H9 (cell line): ENCODE results near the gene SIL1. TPM values are rescaled to one million over a fixed set of nuclear protein-coding genes. Genes with fewer than 3 reads are reported as not detected.

Experiments
- DNase-seq: peaks from one replicate; pipeline ENCODE4 v3.0.0-alpha.2; 2017
- H2AFZ ChIP-seq: one replicate; pipeline ENCODE4 v1.6.1; 2013; ENCODE audit warnings: mild to moderate bottlenecking, low read length, control low read depth, moderate library complexity
- H2AK5ac ChIP-seq: 2 replicates; pipeline ENCODE4 v1.6.1; 2013; ENCODE audit warnings: low read length, control low read depth, mixed read lengths; ENCODE audit not compliant: insufficient read length
- H2BK120ac ChIP-seq: one replicate; pipeline ENCODE4 v1.6.1; 2013; ENCODE audit warnings: low read depth, mild to moderate bottlenecking, low read length, control low read depth, inconsistent platforms; ENCODE audit not compliant: poor library complexity, severe bottlenecking
- H2BK12ac ChIP-seq: 2 replicates; pipeline ENCODE4 v1.6.1; 2013; ENCODE audit warnings: low read length, control low read depth, mixed read lengths, low read depth; ENCODE audit not compliant: insufficient read length
- H2BK15ac ChIP-seq: 2 replicates; pipeline ENCODE4 v1.6.1; 2013; ENCODE audit warnings: low read depth, low read length, control low read depth
- H2BK20ac ChIP-seq: one replicate; pipeline ENCODE4 v1.6.1; 2013; ENCODE audit warnings: low read depth, mild to moderate bottlenecking, low read length, control low read depth, inconsistent platforms; ENCODE audit not compliant: poor library complexity, severe bottlenecking
- H2BK5ac ChIP-seq: 2 replicates; pipeline ENCODE4 v1.6.1; 2013; ENCODE audit warnings: low read length, control low read depth, mixed read lengths; ENCODE audit not compliant: insufficient read length
- H3K14ac ChIP-seq: 2 replicates; pipeline ENCODE4 v1.6.1; 2013; ENCODE audit warnings: low read length, control low read depth; ENCODE audit not compliant: insufficient read depth
- H3K18ac ChIP-seq: 2 replicates; pipeline ENCODE4 v1.6.1; 2013; ENCODE audit warnings: low read depth, mild to moderate bottlenecking, mixed read lengths, low read length, control low read depth; ENCODE audit not compliant: insufficient read length
- H3K23ac ChIP-seq: 2 replicates; pipeline ENCODE4 v1.6.1; 2013; ENCODE audit warnings: low read length, control low read depth, mixed read lengths, low read depth; ENCODE audit not compliant: insufficient read length
- H3K23me2 ChIP-seq: 2 replicates; pipeline ENCODE4 v1.6.1; 2013; ENCODE audit warnings: low read depth, mild to moderate bottlenecking, mixed read lengths, low read length, control low read depth; ENCODE audit not compliant: insufficient read length, poor library complexity, severe bottlenecking
- H3K27ac ChIP-seq: 2 replicates; pipeline ENCODE4 v1.5.1; 2013; ENCODE audit warnings: low read length, control low read depth, mixed read lengths, low read depth; ENCODE audit not compliant: insufficient read length
- H3K27me3 ChIP-seq: 2 replicates; pipeline ENCODE4 v1.6.1; 2013; ENCODE audit warnings: low read length, control low read depth, inconsistent platforms; ENCODE audit not compliant: insufficient read depth
- H3K4ac ChIP-seq: 2 replicates; pipeline ENCODE4 v1.6.1; 2013; ENCODE audit warnings: low read depth, mild to moderate bottlenecking, control low read depth, inconsistent platforms, low read length, moderate library complexity
- H3K4me1 ChIP-seq: 2 replicates; pipeline ENCODE4 v1.6.1; 2013; ENCODE audit warnings: low read length, control low read depth, inconsistent platforms; ENCODE audit not compliant: insufficient read depth
- H3K4me2 ChIP-seq: 2 replicates; pipeline ENCODE4 v1.6.1; 2013; ENCODE audit warnings: low read length, control low read depth, mixed read lengths; ENCODE audit not compliant: insufficient read length, insufficient read depth
- H3K56ac ChIP-seq: 2 replicates; pipeline ENCODE4 v1.6.1; 2013; ENCODE audit warnings: low read depth, mild to moderate bottlenecking, mixed read lengths, low read length, control low read depth; ENCODE audit not compliant: insufficient read length
- H3K79me1 ChIP-seq: 2 replicates; pipeline ENCODE4 v1.6.1; 2013; ENCODE audit warnings: low read depth, mild to moderate bottlenecking, moderate library complexity, low read length, control low read depth, inconsistent platforms; ENCODE audit not compliant: insufficient read depth, poor library complexity, severe bottlenecking
- H3K79me2 ChIP-seq: 2 replicates; pipeline ENCODE4 v1.6.1; 2013; ENCODE audit warnings: low read length, control low read depth, inconsistent platforms; ENCODE audit not compliant: insufficient read depth
- H3K9ac ChIP-seq: 2 replicates; pipeline ENCODE4 v1.6.1; 2013; ENCODE audit warnings: low read length, control low read depth, mixed read lengths; ENCODE audit not compliant: insufficient read length; ENCODE audit errors: extremely low read depth
- H3K9me3 ChIP-seq: one replicate; pipeline ENCODE4 v1.6.1; 2013; ENCODE audit warnings: low read depth, low read length, inconsistent platforms; ENCODE audit not compliant: control insufficient read depth
- H3T11ph ChIP-seq: one replicate; pipeline ENCODE4 v1.6.1; 2013; ENCODE audit warnings: mild to moderate bottlenecking, low read length, control low read depth, inconsistent platforms
- H4K20me1 ChIP-seq: one replicate; pipeline ENCODE4 v1.6.1; 2013; ENCODE audit not compliant: control insufficient read depth, insufficient read length, insufficient read depth
- H4K5ac ChIP-seq: 2 replicates; pipeline ENCODE4 v1.6.1; 2013; ENCODE audit warnings: low read depth, mild to moderate bottlenecking, mixed read lengths, low read length, control low read depth; ENCODE audit not compliant: insufficient read length
- H4K8ac ChIP-seq: replicated peaks from 2 replicates; pipeline ENCODE4 v1.6.1; 2013; ENCODE audit warnings: low read length, control low read depth, mixed read lengths, low read depth; ENCODE audit not compliant: insufficient read length
- H4K91ac ChIP-seq: 2 replicates; pipeline ENCODE4 v1.6.1; 2013; ENCODE audit warnings: low read depth, mild to moderate bottlenecking, moderate library complexity, mixed read lengths, low read length, control low read depth; ENCODE audit not compliant: insufficient read length
- H3K27ac Mint-ChIP-seq, 3 experiments: 2 replicates in 2 of 3; 3 replicates in 1 of 3; pipeline ENCODE4 v1.8.0; 2020 to 2021; ENCODE audit warnings: mixed read lengths in 3 of 3, mild to moderate bottlenecking in 1 of 3, moderate library complexity in 1 of 3
- H3K27me3 Mint-ChIP-seq: 2 replicates; pipeline ENCODE4 v1.8.0; 2021; ENCODE audit warnings: low read depth, mild to moderate bottlenecking, moderate library complexity, mixed read lengths
- H3K36me3 Mint-ChIP-seq, 3 experiments: 2 replicates in 2 of 3; 3 replicates in 1 of 3; pipeline ENCODE4 v1.8.0; 2020 to 2021; ENCODE audit warnings: low read depth in 3 of 3, mixed read lengths in 3 of 3; ENCODE audit not compliant: insufficient read depth in 1 of 3
- H3K4me1 Mint-ChIP-seq, 2 experiments: 2 replicates each; pipeline ENCODE4 v1.8.0; 2020; ENCODE audit warnings: mixed read lengths in 2 of 2
- H3K4me3 Mint-ChIP-seq, 2 experiments: 2 replicates in 1 of 2; 3 replicates in 1 of 2; pipeline ENCODE4 v1.8.0; 2020 to 2021; ENCODE audit warnings: mild to moderate bottlenecking in 2 of 2, mixed read lengths in 2 of 2, moderate library complexity in 1 of 2
- H3K9me3 Mint-ChIP-seq, 2 experiments: 2 replicates in 1 of 2; 3 replicates in 1 of 2; pipeline ENCODE4 v1.8.0; 2020; ENCODE audit warnings: mild to moderate bottlenecking in 2 of 2, mixed read lengths in 2 of 2, moderate library complexity in 1 of 2
- CTCF ChIP-seq: fragments of 200-600 bp; sonication (generic); conservative IDR thresholded peaks from 3 replicates; pipeline ENCODE4 v1.8.0; 2021; ENCODE audit warnings: antibody characterized with exemption, mild to moderate bottlenecking
- WGBS: extraction: QIAGEN DNeasy Blood & Tissue Kit; methylation state at CpG from one replicate; pipeline ENCODE4 v1.1.7; 2013; ENCODE audit warnings: missing lambda C conversion rate, low lambda C conversion rate, mixed read lengths; ENCODE audit not compliant: insufficient read length; ENCODE audit errors: extremely low coverage; 5-methylcytosine and 5-hydroxymethylcytosine counted together
- total RNA-seq: library from RNA; stranded (reverse); gene quantifications from 2 replicates; pipeline ENCODE4 v1.2.1, GENCODE V29; 2021

Gene SIL1
- total RNA-seq, 1 experiment from 2014 or later = 10.6 TPM

- Histone ChIP-seq H3K9ac (no peak overlapping the region), H2BK20ac (no peak overlapping the region), H3K4ac (no peak overlapping the region), H3K27me3 (no peaks in the 10 kb centered on the region), H2BK5ac (no peak overlapping the region), H4K91ac (no peak overlapping the region), H2AK5ac (no peak overlapping the region), H3K23me2 (no peaks in the 10 kb centered on the region), H3K4me1 (no peaks in the 10 kb centered on the region), H3T11ph (no peak overlapping the region), H3K27ac (no peak overlapping the region), H3K9me3 (no peaks in the 10 kb centered on the region), H3K4me2 (no peak overlapping the region), H3K23ac (no peak overlapping the region), H3K79me2 (no peaks in the 10 kb centered on the region), H3K14ac (no peak overlapping the region), H4K20me1 (no peaks in the 10 kb centered on the region), H2BK12ac (no peak overlapping the region), H2AFZ (no peak overlapping the region), H4K5ac (no peak overlapping the region), H3K56ac (no peak overlapping the region), H3K18ac (no peak overlapping the region), H2BK120ac (no peak overlapping the region), H3K79me1 (no peaks in the 10 kb centered on the region), H4K8ac (no peak overlapping the region), H2BK15ac (no peak overlapping the region)
- H3K4me3 Mint-ChIP-seq = no peak overlapping the region
- H3K36me3 Mint-ChIP-seq = peaks cover 13 to 81% (median 74%) of the 10 kb centered on the region in 3 experiments; a peak in 6 of 7 replicates
- H3K4me1 Mint-ChIP-seq = peaks cover 7 to 8% of the 10 kb centered on the region in 2 experiments
- no peaks in the 10 kb centered on the region for H3K27me3 Mint-ChIP-seq
- peak overlapping the region in 1 of 3 experiments; percentile 50; a peak in 1 of 7 replicates for H3K27ac Mint-ChIP-seq
- DNase-seq = no peak
- TF ChIP-seq CTCF = no peak
- no CpG with 5 or more reads among the region's 10 CpGs for WGBS
- H3K9me3 Mint-ChIP-seq = no peaks in the 10 kb centered on the region
Observed at GRCh38 chr5:138903130-138903775, 294.9 kb downstream of the SIL1 start.
